Measurements from ENCODE around the gene SHISA9. TPM values are rescaled to one million over a fixed set of nuclear protein-coding genes. Genes with fewer than 3 reads are reported as not detected.

SHISA9 gene
- total RNA-seq, 1 experiment from 2014 or later: not detected

DNA sequence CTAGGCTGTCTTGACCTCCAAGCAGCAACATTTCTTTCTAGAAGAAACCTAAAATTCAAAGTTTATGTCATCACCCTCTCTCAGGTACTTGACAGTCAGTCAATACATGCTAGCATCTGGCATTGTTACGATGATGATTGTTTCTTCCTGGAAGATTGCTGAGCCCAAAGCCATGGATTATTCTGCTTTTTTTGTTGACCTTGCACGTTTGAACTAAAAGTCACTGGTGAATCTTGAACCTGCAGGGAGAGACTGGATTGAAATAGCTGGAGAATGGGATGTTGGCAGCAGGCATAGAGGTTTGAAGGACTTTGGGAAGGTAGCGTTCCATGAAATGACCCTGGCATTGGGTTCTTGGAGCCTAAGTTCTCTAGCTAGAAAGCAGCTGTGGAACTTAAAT is 42.9 kb downstream of the SHISA9 start:
- Histone ChIP-seq H3K4me3 (replicated peaks in 1 of 2; ENCODE audit: low read depth in 1 of 2, low read length in 2 of 2) (no peak overlapping the region), H2AFZ (ENCODE audit: low read depth, low read length, poor library complexity, severe bottlenecking) (no peak overlapping the region), H4K20me1 (ENCODE audit: insufficient read depth) (no peaks in the 10 kb centered on the region), H3K4me2 (ENCODE audit: low read length) (no peak overlapping the region), H3K9me2 (ENCODE audit: insufficient read depth) (no peaks in the 10 kb centered on the region), H3K9me3 (ENCODE audit: control insufficient read depth in 1 of 2, insufficient read depth in 1 of 2, low read depth in 1 of 2, low read length in 2 of 2) (no peaks in the 10 kb centered on the region), H3K9ac (ENCODE audit: low read length) (no peak overlapping the region), H3K79me2 (ENCODE audit: insufficient read depth, low read length) (no peaks in the 10 kb centered on the region), H3K4me1 (ENCODE audit: control insufficient read depth in 1 of 2, insufficient read depth in 2 of 2, low read length in 2 of 2) (no peaks in the 10 kb centered on the region), H3K27ac (ENCODE audit: low read depth, low read length) (no peak overlapping the region), H3K36me3 (ENCODE audit: control insufficient read depth in 1 of 2, insufficient read depth in 2 of 2, low read length in 2 of 2) (no peaks in the 10 kb centered on the region), H3K27me3 (ENCODE audit: insufficient read depth, low read length) (peaks cover 26% of the 10 kb centered on the region)
- no peak for TF ChIP-seq SIN3A (IDR thresholded peaks at IDR 0.05; ENCODE audit: low read depth)
- TF ChIP-seq CEBPB (IDR thresholded peaks at IDR 0.05; ENCODE audit: low read depth): no peak
- no peak for TF ChIP-seq ATF3 (IDR thresholded peaks at IDR 0.05)
- no peak for TF ChIP-seq FOSL1 (IDR thresholded peaks at IDR 0.05; ENCODE audit: low read depth)
- no peak for TF ChIP-seq CBX3 (IDR thresholded peaks at IDR 0.05; ENCODE audit: low read depth)
- TF ChIP-seq, protein P1, sequence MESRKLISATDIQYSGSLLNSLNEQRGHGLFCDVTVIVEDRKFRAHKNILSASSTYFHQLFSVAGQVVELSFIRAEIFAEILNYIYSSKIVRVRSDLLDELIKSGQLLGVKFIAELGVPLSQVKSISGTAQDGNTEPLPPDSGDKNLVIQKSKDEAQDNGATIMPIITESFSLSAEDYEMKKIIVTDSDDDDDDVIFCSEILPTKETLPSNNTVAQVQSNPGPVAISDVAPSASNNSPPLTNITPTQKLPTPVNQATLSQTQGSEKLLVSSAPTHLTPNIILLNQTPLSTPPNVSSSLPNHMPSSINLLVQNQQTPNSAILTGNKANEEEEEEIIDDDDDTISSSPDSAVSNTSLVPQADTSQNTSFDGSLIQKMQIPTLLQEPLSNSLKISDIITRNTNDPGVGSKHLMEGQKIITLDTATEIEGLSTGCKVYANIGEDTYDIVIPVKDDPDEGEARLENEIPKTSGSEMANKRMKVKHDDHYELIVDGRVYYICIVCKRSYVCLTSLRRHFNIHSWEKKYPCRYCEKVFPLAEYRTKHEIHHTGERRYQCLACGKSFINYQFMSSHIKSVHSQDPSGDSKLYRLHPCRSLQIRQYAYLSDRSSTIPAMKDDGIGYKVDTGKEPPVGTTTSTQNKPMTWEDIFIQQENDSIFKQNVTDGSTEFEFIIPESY (IDR thresholded peaks at IDR 0.05; ENCODE audit: extremely low read depth, insufficient replicate concordance, low read length): no peak
- no peak for TF ChIP-seq POLR2A (IDR thresholded peaks at IDR 0.05; ENCODE audit: borderline replicate concordance, extremely low read depth, insufficient read depth, insufficient read length)
- no peak for TF ChIP-seq EZH2 (IDR thresholded peaks at IDR 0.05)
- no peak for TF ChIP-seq CTCF (IDR thresholded peaks at IDR 0.05 in 2 of 3, conservative IDR thresholded peaks at IDR 0.05 in 1 of 3; ENCODE audit: borderline replicate concordance in 1 of 3, insufficient read depth in 1 of 3, low read depth in 2 of 3, low read length in 2 of 3)
- TF ChIP-seq JUND (IDR thresholded peaks at IDR 0.05): no peak
- CTCF ChIA-PET: no interaction called here
- intact Hi-C loops (cut with micrococcal nuclease): no loop called here
- no TSS peak for BruUV-seq (replicated peaks)
- ATAC-seq (no peak), DNase-seq (ENCODE audit: low read depth, low spot score) (no peak)
- POLR2A ChIA-PET: no interaction called here
- RAD21 ChIA-PET (ENCODE audit: low non-redundant PET in 1 of 2, low total read pairs in 2 of 2, uncharacterized antibody in 2 of 2, unreplicated experiment in 2 of 2): no interaction called here
